SK-N-SH (cell line): ENCODE data around the gene DOK4. TPM values are rescaled to one million over a fixed set of nuclear protein-coding genes. Genes with fewer than 3 reads are reported as not detected.
A peak's percentile ranks its signal among the peaks of the same experiment; 100 is the strongest.

ENCODE experiments used
- CTCF ChIA-PET: fragments of 300-600, 350-600 bp; formaldehyde crosslinking; extraction: SDS; loops from one replicate; lab custom pipeline; 2021; lab: Yijun Ruan, JAX
- POLR2A ChIA-PET: fragments of 350-600 bp; sonication (Branson Sonifier 250); formaldehyde crosslinking; extraction: SDS; loops from one replicate; lab custom pipeline; 2020; ENCODE audit warnings: antibody characterized with exemption, inconsistent platforms; lab: Yijun Ruan, JAX
- DNase-seq: peaks from one replicate; pipeline ENCODE4 v3.0.0; 2012
- H2AFZ ChIP-seq: fragments of 200-600 bp; sonication (generic); 2 replicates; pipeline ENCODE4 v1.8.1; 2016; ENCODE audit warnings: antibody characterized with exemption, mild to moderate bottlenecking, low read depth
- H3F3A ChIP-seq: fragments of 200-600 bp; sonication (generic); replicated peaks from 2 replicates; pipeline ENCODE3; 2016; ENCODE audit warnings: antibody characterized with exemption, mild to moderate bottlenecking; ENCODE audit not compliant: insufficient read depth
- H3K27ac ChIP-seq, 2 experiments: fragments of 200-500 bp in 1 of 2; fragments of 200-600 bp in 1 of 2; sonication (Bioruptor generic) in 1 of 2; sonication (generic), shearing (Covaris generic) in 1 of 2; 2 replicates each; pipeline versions ENCODE4 v1.5.1 to v1.6.1; 2014 to 2016; ENCODE audit warnings: low read depth in 2 of 2, inconsistent platforms in 1 of 2, low read length in 1 of 2, mild to moderate bottlenecking in 1 of 2, mixed read lengths in 1 of 2
- H3K27me3 ChIP-seq: fragments of 200-600 bp; sonication (generic), shearing (Covaris generic); 2 replicates; pipeline ENCODE4 v1.6.1; 2016; ENCODE audit warnings: mixed run types; ENCODE audit not compliant: insufficient read depth
- H3K36me3 ChIP-seq, 2 experiments: fragments of 200-500 bp in 1 of 2; fragments of 200-600 bp in 1 of 2; sonication (Bioruptor generic) in 1 of 2; sonication (generic) in 1 of 2; replicated peaks in 1 of 2; 2 replicates each; pipeline versions ENCODE3 to v1.5.1; 2014 to 2016; ENCODE audit warnings: low read length in 1 of 2, mild to moderate bottlenecking in 1 of 2; ENCODE audit not compliant: insufficient read depth in 2 of 2, control insufficient read depth in 1 of 2
- H3K4me1 ChIP-seq, 2 experiments: fragments of 200-500 bp in 1 of 2; fragments of 200-600 bp in 1 of 2; sonication (Bioruptor generic) in 1 of 2; sonication (generic), shearing (Covaris generic) in 1 of 2; 2 replicates each; pipeline versions ENCODE4 v1.5.1 to v1.6.1; 2014 to 2016; ENCODE audit warnings: low read depth in 1 of 2, low read length in 1 of 2, mixed run types in 1 of 2; ENCODE audit not compliant: insufficient read depth in 2 of 2, control insufficient read depth in 1 of 2
- H3K4me2 ChIP-seq: fragments of 200-600 bp; sonication (generic), shearing (Covaris generic); 2 replicates; pipeline ENCODE4 v1.6.1; 2017; ENCODE audit warnings: mixed run types
- H3K4me3 ChIP-seq, 2 experiments: fragments of 200-500 bp in 1 of 2; fragments of 200-600 bp in 1 of 2; sonication (Bioruptor generic) in 1 of 2; sonication (generic), shearing (Covaris generic) in 1 of 2; 2 replicates each; pipeline versions ENCODE4 v1.5.1 to v1.8.1; 2014 to 2016; ENCODE audit warnings: low read depth in 2 of 2, inconsistent platforms in 1 of 2, low read length in 1 of 2, mild to moderate bottlenecking in 1 of 2, mixed read lengths in 1 of 2, moderate library complexity in 1 of 2
- H3K79me2 ChIP-seq: fragments of 200-600 bp; sonication (generic); 2 replicates; pipeline ENCODE4 v1.8.1; 2017; ENCODE audit warnings: mild to moderate bottlenecking; ENCODE audit not compliant: insufficient read depth
- H3K9ac ChIP-seq: fragments of 200-600 bp; sonication (generic); 2 replicates; pipeline ENCODE4 v1.6.1; 2017; ENCODE audit warnings: mixed run types
- H3K9me2 ChIP-seq: fragments of 200-600 bp; sonication (generic); 2 replicates; pipeline ENCODE4 v1.6.1; 2017; ENCODE audit warnings: mixed run types
- H3K9me3 ChIP-seq: fragments of 200-600 bp; sonication (generic); 2 replicates; pipeline ENCODE4 v1.6.1; 2017; ENCODE audit warnings: mixed run types, mild to moderate bottlenecking, moderate library complexity
- H4K20me1 ChIP-seq: fragments of 200-600 bp; sonication (generic); 2 replicates; pipeline ENCODE4 v1.6.1; 2017; ENCODE audit warnings: mild to moderate bottlenecking, mixed run types; ENCODE audit not compliant: insufficient read depth
- EP300 ChIP-seq, 2 experiments: IDR thresholded peaks; 2 replicates each; pipeline versions ENCODE4 v1.4.0 to v1.6.1; 2012; ENCODE audit warnings: borderline replicate concordance in 1 of 2, low read depth in 1 of 2, low read length in 1 of 2
- FOXJ3 ChIP-seq: sonication (generic); formaldehyde crosslinking; IDR thresholded peaks from 2 replicates; pipeline ENCODE4 v1.5.1; 2020; ENCODE audit warnings: mild to moderate bottlenecking, missing genetic modification reagents
- MEF2A ChIP-seq: IDR thresholded peaks from 2 replicates; pipeline ENCODE4 v1.4.0; 2012; ENCODE audit warnings: low read depth, borderline replicate concordance
- NRF1 ChIP-seq: IDR thresholded peaks from 2 replicates; pipeline ENCODE4 v1.6.1; 2012; ENCODE audit warnings: low read depth, mild to moderate bottlenecking, low read length
- RAD21 ChIP-seq: IDR thresholded peaks from 2 replicates; pipeline ENCODE4 v1.6.1; 2012; ENCODE audit warnings: mild to moderate bottlenecking, low read length
- RCOR1 ChIP-seq: fragments of 150-350 bp; IDR thresholded peaks from 2 replicates; pipeline ENCODE4 v1.6.1; 2017; ENCODE audit warnings: antibody characterized with exemption, low read length
- SMC3 ChIP-seq: IDR thresholded peaks from 2 replicates; pipeline ENCODE4 v1.6.1; 2012; ENCODE audit warnings: low read depth, low read length, improper control_type of control experiment
- TAF1 ChIP-seq: IDR thresholded peaks from 2 replicates; pipeline ENCODE4 v1.6.1; 2012; ENCODE audit warnings: low read depth, mild to moderate bottlenecking, low read length, moderate library complexity, borderline replicate concordance
- TEAD4 ChIP-seq: IDR thresholded peaks from 2 replicates; pipeline ENCODE4 v1.4.0; 2012; ENCODE audit warnings: mild to moderate bottlenecking, borderline replicate concordance; ENCODE audit not compliant: insufficient read depth
- WGBS: methylation state at CpG from one replicate; pipeline ENCODE4 v1.1.6; 2017; ENCODE audit warnings: low lambda C conversion rate; 5-methylcytosine and 5-hydroxymethylcytosine counted together
- polyA plus RNA-seq, 3 experiments: library from polyadenylated mRNA; depleted of rRNA; stranded (reverse); fragments of >200 nt; gene quantifications; 2 replicates each; pipeline ENCODE4 v1.2.3, GENCODE V29; 2012
- TF ChIP-seq, protein P1 (sequence below): IDR thresholded peaks from 2 replicates; pipeline ENCODE4 v1.4.0; 2012; ENCODE audit warnings: low read depth, borderline replicate concordance
- TF ChIP-seq, protein P2 (sequence below): IDR thresholded peaks from 2 replicates; pipeline ENCODE4 v1.4.0; 2012; ENCODE audit warnings: low read depth, borderline replicate concordance
- TF ChIP-seq, protein P3 (sequence below): IDR thresholded peaks from 2 replicates; pipeline ENCODE4 v1.4.0; 2012; ENCODE audit warnings: low read depth
- TF ChIP-seq, protein P4 (sequence below): fragments of 150-350 bp; IDR thresholded peaks from 2 replicates; pipeline ENCODE4 v1.6.1; 2016; ENCODE audit warnings: mild to moderate bottlenecking, low read depth, low read length
- TF ChIP-seq, protein P5 (sequence below): IDR thresholded peaks from 2 replicates; pipeline ENCODE4; 2012

DOK4 gene
- polyA plus RNA-seq, 1 of the 3 experiments (the other 2 are of a cell fraction) = 28.4 TPM

DNA sequence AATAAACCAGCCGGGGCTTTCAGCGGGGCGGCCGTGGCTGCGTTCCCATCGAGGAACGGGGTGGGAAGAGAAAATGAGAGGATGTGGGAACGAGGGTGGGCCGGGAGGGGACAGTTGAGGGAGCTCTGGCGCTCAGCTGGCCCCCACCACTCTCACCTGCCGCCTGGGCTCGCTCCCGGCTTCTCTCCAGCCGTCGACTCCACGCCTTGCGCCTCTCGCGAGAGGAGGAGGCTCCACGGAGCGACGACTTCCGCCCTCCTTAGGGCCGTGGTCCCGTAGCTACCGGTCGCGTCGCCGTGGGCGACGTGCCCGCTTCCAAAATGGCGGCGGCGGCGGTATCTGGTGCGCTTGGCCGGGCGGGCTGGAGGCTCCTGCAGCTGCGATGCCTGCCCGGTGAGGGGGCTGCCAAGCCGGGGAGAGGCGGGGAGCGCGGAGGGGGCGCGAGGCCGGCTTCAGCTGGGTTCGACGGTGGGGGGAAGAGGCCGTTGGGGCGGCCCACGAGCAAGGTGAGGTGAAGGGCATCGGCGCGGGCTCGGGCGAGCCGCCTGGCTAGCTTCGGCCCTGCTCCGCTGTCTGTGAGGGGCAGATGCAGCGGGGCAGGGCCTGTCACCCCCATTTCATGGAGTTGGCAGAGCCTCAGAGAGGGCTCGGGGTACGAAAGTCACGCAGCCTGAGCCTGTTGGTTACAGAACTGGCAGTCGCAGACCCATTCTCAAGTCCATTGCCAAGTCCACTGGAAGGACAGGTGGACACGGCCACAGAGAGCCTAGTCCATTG is 38.9 kb downstream of the DOK4 start, which contains the start of the genes CIAPIN1 and COQ9 (continued):
- no peak for TF ChIP-seq RCOR1
- TF ChIP-seq NRF1 = no peak
- TF ChIP-seq EP300 (IDR thresholded peaks at IDR 0.05; ENCODE audit: borderline replicate concordance in 1 of 2, low read depth in 1 of 2, low read length in 1 of 2) = no peak
- no peak for TF ChIP-seq RAD21
- TF ChIP-seq, protein P1, sequence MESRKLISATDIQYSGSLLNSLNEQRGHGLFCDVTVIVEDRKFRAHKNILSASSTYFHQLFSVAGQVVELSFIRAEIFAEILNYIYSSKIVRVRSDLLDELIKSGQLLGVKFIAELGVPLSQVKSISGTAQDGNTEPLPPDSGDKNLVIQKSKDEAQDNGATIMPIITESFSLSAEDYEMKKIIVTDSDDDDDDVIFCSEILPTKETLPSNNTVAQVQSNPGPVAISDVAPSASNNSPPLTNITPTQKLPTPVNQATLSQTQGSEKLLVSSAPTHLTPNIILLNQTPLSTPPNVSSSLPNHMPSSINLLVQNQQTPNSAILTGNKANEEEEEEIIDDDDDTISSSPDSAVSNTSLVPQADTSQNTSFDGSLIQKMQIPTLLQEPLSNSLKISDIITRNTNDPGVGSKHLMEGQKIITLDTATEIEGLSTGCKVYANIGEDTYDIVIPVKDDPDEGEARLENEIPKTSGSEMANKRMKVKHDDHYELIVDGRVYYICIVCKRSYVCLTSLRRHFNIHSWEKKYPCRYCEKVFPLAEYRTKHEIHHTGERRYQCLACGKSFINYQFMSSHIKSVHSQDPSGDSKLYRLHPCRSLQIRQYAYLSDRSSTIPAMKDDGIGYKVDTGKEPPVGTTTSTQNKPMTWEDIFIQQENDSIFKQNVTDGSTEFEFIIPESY = peak; percentile 99
- TF ChIP-seq, protein P2, sequence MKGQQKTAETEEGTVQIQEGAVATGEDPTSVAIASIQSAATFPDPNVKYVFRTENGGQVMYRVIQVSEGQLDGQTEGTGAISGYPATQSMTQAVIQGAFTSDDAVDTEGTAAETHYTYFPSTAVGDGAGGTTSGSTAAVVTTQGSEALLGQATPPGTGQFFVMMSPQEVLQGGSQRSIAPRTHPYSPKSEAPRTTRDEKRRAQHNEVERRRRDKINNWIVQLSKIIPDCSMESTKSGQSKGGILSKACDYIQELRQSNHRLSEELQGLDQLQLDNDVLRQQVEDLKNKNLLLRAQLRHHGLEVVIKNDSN = 0 out of 2 replicates have a peak, but pooled peaks have one; percentile 32
- TF ChIP-seq MEF2A = no peak
- TF ChIP-seq, protein P3, sequence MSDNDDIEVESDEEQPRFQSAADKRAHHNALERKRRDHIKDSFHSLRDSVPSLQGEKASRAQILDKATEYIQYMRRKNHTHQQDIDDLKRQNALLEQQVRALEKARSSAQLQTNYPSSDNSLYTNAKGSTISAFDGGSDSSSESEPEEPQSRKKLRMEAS = peak; percentile 84

DNA sequence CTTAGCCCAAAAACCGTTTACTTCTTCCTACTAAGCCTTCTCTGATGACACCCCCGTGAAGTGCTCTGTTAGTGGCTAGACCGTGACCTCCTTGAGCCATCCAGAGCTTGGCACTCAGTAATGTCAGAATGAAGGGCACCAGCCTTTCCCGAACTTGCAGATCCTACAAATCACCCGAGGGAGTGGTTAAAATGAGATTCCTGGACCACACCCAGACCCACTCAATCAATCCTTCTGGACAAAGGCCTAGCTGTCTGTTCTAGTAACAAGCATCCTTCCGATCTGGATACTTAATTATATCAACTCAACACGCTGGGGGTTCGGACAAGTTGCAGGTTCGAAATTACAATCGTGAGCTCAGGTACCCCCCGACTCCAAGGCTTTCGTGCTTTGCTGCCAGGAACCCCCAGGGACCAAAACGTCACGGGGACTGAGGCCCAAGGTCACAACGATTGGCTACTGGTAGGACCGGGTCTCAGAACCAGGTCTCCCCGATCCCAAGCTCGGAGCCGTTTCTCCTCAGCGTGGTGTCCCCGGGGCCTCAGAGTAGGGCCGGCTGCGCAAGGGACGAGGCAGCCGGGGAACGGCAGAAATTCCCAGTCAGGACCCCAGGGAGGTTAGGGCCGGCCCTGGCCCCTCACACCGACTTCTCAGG is 39.6 kb downstream of the DOK4 start:
- peaks cover 3 to 9% of the 10 kb centered on the region in 2 experiments; a peak in 2 of 4 replicates for H3K4me1 ChIP-seq
- H3K9ac ChIP-seq = peak overlapping the region; percentile 98
- TF ChIP-seq, protein P4, sequence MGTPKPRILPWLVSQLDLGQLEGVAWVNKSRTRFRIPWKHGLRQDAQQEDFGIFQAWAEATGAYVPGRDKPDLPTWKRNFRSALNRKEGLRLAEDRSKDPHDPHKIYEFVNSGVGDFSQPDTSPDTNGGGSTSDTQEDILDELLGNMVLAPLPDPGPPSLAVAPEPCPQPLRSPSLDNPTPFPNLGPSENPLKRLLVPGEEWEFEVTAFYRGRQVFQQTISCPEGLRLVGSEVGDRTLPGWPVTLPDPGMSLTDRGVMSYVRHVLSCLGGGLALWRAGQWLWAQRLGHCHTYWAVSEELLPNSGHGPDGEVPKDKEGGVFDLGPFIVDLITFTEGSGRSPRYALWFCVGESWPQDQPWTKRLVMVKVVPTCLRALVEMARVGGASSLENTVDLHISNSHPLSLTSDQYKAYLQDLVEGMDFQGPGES = no peak
- TF ChIP-seq TEAD4 (no peak), TAF1 (no peak), FOXJ3 (CRISPR knock-in tag) (no peak), SMC3 (no peak)
- TF ChIP-seq, protein P5, sequence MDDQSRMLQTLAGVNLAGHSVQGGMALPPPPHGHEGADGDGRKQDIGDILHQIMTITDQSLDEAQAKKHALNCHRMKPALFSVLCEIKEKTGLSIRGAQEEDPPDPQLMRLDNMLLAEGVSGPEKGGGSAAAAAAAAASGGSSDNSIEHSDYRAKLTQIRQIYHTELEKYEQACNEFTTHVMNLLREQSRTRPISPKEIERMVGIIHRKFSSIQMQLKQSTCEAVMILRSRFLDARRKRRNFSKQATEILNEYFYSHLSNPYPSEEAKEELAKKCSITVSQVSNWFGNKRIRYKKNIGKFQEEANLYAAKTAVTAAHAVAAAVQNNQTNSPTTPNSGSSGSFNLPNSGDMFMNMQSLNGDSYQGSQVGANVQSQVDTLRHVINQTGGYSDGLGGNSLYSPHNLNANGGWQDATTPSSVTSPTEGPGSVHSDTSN = no peak
- TF ChIP-seq, protein P1 = no peak
- TF ChIP-seq, all 33 proteins: peak for 0
- CTCF ChIA-PET = interaction anchor here (1.0 to 9.2 kb wide), 12 partner anchors 12 to 354 kb away, joined by 3 to 53 read pairs (median 4); partner anchors contain the start of genes CX3CL1 and POLR2C
- peaks cover 79% of the 10 kb centered on the region for H3K79me2 ChIP-seq
- peak overlapping the region; percentile 64 to 84; a peak in 3 of 4 replicates for H3K27ac ChIP-seq
- peak overlapping the region; percentile 90 to 96 for H3K4me3 ChIP-seq
- peaks cover 9 to 13% of the 10 kb centered on the region in 2 experiments for H3K36me3 ChIP-seq
- H3K4me2 ChIP-seq = peak overlapping the region; percentile 93
- H3K9me2 ChIP-seq = no peaks in the 10 kb centered on the region
- no peaks in the 10 kb centered on the region for H4K20me1 ChIP-seq
- H3K27me3 ChIP-seq = no peaks in the 10 kb centered on the region
- peak; percentile 37 for DNase-seq
- H2AFZ ChIP-seq = peak overlapping the region; percentile 81; the same call in 1 of the 2 replicates
- no peaks in the 10 kb centered on the region for H3K9me3 ChIP-seq
- no peaks in the 10 kb centered on the region for H3F3A ChIP-seq
- WGBS = 1% methylated on average over 21 of the region's 28 CpGs
- POLR2A ChIA-PET = interaction anchor here (0.7 to 1.7 kb wide), 14 partner anchors 11 to 86 kb away, joined by 3 to 12 read pairs (median 4); partner anchors contain the start of gene POLR2C
